ENCODE data around the gene TAS2R60.
A peak's percentile ranks its signal among the peaks of the same experiment; 100 is the strongest.
"Not testable (repeated sequence)": the region's sequence is repeated elsewhere in the genome, so short reads cannot be mapped to it uniquely, and the experiment has no call there.

TAS2R60 gene

DNA sequence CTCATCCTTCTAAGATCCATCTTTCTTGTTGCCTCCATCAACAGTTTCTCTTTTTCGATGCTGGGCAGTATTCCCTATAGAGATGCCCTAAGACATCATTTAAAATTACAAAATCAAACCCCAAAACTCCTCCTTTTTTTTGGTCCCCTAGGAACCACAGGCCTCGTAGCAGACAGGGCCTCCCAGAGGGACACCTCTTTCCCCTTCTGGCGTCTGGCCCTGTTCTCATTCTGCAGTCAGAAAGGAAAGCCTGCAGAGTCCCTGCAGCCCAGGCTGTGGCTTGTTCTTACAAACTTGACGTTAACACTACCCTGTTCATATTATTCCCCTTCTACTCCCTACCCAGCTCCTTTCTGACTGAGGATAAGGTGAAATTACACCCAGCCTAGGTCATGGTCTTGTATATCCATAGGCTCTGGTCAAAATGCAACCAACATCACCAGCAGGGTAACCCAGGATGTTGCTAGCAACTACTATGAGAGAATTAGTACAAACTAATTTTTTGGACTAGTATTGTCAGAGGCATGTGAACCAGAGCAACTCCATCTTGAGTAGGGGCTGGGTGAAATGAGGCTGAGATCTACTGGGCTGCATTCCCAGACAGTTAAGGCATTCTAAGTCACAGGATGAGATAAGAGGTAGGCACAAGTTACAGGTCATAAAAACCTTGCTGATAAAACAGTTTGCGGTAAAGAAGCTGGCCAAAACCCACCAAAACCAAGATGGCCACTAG is 31.1 kb upstream of the TAS2R60 start:
- DNase-seq, result no peak

DNA sequence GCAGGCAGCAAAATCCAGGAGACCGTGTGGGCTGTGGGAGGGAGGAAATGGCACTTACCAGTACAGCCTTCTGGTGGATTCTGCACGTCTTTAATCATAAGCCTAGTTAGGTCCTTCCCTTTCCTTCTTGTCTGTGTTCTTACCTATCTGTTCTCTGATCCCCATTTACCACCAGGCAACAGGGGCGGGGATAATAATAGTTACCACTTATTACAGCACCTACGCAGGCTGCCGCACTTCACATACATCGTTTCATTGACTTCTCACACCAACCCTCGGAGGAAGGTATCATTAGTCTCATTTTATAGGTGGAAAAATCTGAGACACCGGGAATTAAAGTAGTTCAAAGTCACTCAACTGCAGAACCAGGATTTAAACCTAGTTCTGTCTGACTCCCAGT is 30.1 kb upstream of the TAS2R60 start:
- DNase-seq, result no peak

DNA sequence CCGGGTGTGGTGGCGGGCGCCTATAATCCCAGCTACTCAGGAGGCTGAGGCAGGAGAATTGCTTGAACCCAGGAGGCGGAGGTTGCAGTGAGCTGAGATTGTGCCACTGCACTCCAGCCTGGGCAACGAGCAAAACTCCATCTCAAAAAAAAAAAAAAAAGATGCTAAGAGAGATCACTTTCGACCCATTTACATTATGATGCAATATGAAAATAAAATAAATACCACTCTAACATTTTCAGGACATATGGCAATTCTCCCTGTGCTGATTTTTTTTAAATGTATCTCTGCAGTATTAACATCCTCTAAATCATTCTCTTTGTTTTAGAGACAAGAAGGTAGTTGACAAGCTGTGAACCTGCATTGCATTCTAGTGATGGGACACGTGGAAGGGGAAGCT is 28.0 kb upstream of the TAS2R60 start:
- DNase-seq, result not testable (repeated sequence)

DNA sequence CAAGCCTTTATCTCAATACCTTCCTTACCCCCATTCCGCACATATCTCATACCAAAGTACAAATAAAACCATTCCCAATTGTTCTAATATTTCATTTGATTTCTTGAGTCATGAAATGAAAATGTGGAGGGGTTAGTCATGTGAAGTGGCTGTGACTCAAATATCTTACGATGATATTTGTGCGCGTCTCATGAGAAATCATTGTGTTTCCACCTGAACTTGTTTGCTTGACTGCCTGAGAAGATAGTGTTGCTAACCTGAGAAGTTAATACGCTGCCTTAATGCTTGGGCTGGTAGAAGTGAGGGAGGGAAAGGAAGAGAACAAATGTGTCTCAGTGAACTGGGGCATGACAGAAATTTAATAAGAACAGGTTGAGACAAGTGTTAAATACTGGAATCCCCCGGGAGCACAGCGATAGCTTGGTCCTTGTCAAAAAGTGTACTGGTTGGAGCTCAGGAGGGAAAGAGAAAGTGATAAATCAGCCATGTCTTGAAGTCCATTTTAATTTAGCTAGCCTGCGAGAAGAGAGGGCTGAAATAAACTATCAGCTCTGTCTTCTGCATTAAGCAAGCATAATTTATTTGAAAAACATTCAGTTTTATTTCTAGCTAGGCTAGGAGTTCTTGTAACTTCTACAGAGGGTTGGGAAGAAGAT is 27.4 kb upstream of the TAS2R60 start:
- DNase-seq, result no peak

DNA sequence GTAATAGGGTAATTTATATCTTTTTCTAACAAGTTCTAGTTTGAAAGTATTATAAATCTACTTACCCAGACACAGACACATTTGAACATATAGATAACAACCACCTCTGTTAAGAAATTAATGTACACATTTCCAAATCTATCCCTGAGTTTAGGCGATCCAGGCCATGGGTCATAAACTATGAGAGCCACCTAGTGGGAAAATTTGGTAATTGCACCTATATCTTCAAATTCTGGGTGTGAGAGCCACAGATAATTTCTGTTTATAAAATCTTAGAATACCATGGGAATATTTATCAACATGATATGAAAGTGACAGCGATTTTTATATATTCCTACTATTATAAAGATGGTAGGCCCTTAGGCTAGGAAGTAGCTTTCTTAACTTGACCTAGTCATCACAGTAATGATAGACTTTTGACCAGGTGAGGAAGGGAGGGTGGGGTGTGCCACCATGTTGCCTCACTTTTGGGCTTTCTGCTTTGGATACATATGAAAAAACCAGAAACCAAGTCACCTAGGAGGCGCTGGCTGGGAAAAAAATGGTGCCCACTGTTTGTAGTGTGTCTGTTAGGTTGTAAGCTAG is 26.6 kb upstream of the TAS2R60 start:
- peak; percentile 59 for DNase-seq

DNA sequence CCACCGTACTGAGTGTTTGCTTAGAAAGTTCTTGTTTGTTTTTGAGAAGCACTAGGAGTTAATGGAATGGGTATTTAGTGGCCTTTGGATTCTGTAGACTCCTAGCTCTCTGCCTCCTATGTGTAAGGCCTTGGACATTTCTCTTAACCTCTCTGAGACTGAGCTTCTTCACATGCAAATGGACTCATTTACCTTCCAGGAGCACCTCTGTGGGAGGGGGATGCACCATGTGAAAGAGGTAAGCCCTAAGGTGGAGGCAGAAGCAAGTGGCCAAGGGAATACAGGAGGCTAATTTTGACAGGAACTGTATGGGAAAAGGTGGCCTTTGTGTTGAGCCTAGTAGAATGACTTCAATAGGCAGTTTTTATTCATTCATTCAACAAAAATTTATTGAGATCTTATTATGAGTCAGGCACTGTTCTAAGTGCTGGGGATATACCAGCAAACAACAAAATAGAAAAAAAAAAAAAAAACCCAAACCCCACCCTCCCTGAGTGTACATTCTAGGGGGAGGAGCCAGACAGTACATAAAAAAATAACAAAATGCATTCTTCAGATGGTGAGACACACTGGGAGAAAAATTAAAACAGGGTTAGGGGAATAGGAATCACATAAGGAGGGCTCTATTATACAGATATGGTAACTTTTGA is 25.4 kb upstream of the TAS2R60 start:
- DNase-seq, result no peak

DNA sequence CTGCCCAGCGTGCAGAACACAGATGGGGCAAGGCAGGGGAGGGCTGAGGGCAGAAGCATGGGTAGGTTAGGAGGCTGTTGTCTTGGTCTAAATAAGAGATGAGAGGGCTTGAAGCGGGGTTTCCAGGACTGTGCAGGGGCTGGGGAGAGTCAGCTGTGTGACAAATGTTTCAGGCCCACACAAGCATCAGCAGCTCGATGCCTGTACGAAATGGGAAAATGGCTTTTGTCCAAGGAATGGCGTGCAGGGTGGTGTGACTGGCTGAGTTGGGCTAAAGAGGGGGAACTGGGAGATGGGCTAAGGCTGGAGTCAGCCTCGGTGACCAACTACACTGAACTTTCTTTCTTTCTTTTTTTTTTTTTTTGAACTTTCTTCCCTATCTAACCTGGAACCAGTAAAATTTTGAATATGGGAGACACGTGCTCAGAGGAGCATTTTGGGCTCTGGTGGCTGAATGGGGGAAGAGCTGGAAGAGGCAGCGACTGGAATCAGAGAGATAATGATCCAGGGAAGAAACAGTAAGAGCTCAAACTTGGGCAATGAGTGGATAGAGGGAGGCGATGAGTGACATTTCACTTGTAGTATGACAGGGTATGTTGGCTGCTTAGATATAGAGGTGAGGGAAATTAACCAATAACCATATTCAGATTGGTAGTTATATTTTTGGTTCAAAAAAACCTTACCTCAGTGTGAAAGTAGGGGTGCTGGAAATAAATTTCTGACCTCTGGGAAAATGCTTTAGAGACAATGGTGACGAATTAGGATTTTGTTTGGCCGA is 24.4 kb upstream of the TAS2R60 start:
- no peak for DNase-seq

DNA sequence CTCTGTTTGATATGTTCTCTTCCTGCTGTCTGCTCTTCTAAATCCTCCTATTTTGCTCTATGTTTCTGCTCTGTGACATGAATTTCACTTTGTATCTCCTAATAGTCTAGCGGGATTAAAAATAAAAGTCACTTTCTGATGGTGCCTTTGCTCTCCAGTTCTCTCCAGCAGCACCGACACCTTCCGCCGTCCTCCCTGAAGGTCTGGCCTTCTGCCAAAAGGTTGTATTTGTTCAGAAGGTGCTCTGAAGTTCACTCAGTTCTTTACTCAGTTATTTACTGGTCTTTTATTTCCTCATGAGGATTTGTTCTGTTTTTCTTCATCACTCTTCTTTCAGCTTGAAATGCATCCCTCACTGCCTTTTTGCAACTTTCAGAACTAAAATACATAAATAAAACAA is 23.4 kb upstream of the TAS2R60 start:
- DNase-seq, result no peak

DNA sequence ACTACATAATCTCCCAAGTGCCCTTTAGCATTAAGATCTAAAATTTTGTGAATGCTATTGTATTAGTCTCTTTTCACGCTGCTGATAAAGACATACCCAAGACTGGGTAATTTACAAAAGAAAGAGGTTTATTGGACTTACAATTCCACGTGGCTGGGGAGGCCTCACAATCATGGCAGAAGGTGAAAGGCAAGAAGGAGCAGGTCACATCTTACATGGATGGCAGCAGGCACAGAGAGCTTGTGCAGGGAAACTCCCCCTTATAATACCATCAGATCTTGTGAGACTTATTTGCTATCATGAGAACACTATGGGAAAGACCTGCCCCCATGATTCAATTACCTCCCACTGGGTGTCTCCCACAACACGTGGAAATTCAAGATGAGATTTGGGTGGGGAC is 22.6 kb upstream of the TAS2R60 start:
- not testable (repeated sequence) for DNase-seq

DNA sequence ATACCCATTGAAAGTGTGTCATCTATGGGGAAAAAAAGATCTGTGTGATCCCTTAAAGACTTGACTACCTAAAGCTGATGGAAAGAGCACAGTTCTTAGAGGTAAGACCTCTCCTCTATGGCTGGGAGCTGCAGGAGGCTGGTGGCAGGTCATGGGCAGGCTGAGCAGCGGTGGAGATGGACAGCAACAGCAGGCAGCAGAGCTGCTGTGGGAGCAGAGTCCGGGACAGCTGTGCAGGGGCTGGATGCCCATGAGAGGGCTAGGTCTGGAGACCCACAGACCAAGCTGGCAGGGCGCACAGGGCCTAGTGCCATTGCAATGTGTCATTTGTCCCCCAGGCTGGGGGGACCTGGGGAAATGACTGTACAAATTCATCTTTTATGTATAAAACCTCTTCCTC is 21.2 kb upstream of the TAS2R60 start:
- DNase-seq, result no peak

DNA sequence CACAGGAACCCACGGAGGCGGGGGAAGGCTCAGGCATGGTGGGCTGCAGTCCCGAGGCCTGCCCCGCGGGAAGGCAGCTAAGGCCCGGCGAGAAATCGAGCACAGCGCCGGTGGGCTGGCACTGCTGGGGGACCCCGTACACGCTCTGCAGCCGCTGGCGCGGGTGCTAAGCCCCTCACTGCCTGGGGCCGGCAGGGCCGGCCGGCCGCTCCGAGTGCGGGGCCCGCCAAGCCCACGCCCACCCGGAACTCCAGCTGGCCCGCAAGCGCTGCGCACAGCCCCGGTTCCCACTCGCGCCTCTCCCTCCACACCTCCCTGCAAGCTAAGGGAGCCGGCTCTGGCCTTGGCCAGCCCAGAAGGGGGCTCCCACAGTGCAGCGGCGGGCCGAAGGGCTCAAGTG is 18.8 kb upstream of the TAS2R60 start:
- DNase-seq, result not testable (repeated sequence)

DNA sequence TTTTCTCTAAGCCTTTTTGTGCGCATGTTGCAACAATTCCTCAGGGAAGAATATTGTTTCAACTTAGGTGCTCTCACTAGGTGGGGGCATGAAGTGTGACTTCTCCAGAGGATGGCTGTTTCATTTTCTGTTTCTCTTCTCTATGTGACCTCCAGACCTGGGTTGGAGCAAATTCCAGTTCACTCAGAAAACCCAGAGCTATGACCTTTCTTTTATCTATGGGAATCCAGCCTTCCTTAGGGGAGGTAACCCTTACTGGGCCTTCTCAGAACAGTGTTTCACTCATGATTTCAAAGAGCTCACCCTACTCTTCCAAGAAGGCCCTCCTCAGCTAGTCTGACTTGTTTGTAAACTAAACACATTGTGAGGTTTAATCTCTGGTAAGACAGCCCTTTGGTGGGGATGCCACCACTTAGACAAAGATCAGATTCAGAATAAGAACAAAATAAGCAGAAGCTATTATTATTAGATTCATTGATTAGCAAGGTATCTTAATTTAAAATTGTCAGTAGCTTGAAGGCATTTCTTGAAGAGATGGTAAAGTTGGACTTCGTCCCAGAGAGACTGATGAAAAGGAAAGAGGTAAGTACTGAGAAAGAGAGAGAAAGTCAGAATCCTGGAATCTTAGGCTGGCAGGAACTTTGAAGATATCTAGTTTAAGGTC is 16.6 kb upstream of the TAS2R60 start:
- DNase-seq, result no peak

DNA sequence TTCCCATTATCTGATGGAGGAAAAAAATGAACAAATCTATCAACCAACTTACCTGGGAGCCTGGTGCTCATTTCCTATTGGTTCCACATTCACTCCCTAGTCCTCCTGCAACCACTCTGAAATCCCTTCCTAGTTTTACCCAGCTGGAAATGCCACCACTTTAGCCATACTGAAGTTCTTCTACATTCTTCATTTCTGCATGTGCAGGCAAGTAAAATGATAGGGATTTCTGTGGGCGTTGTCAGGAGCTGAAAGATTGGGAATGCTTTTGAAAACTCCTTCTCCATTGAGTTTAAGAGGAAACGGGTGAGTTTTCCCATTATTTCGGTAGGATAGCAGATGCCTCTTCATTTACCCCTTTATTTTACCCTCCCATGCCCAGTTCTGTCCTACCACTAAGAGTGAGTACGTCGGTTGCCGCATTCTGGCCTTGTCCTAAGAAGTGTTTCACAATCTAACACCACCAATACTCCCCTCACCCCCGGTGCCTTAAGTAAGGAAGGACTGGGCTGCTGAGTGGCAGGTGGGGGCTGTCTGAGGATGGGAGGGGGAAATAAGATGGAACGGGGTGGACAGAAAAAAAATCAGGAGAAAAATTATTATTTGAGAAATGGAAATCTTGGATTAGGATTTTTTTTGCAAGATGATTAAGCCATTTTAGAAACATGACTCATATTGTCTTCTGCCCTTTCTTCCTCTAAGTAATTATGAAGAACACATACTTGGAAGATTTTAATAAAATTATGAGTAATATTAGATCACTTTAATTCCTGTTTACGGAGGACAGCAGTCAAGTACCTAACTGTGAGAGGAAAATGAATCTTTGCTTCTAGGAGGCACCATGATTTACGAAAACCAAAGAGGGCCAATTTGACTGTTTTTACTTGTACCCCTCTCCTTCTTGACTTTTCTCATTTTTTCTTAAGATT is 13.2 kb upstream of the TAS2R60 start:
- no peak for DNase-seq

DNA sequence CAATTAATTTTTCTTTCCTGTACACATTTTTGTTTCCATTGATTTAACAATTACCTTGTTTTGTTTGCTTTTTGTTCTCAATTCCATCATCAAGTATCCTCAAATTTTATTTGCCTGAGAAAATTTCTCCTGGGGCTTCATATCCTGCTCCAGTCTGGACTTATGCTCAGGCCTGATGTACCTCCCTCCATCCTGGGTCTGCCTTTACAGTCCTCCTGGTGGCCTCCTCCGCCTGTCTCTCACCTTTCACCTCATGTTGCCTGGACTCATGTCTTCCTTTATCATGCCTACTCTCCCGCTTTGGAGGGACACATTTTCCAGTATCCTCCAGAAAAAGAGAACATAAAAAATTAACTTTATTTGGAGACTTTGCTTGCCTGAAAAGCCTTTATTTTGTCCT is 12.1 kb upstream of the TAS2R60 start:
- no peak for DNase-seq

DNA sequence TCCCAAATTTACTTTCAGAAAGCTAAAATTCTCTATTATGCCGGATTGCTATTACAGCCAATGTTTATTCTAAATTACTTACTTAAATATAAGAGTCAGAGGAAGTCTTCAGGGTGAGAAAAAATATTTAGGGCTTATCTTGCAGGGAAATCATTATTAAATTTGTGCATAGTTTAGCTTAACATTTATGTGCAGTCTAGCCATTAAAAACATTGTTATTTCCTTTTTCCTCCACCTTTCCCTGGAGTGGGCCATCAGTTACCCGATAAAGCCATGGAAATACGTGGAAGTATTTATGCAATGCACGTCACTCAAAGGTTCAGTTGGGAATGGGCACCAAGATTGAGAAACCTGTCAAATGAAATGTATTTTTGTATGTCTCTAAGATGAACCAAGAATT is 9.5 kb upstream of the TAS2R60 start:
- DNase-seq, result no peak

DNA sequence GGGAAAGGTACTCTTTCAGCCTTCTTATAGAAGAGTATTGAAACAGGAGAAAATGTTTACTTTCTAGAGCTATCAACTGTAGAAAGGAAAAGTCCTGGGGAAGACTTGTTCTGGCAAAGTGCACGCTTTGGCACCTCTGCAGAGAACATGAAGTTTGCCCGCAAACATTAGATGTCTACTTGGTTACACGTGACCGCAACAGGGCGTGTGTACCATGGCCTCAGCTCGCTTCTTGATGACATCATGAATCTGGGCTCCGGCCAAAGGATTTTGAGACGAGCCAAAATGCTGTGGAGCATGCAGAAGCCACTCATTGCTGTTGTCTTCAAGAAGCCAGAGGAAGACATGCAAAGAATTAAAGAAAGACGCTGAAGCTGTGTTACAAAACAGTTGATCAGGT is 8.6 kb upstream of the TAS2R60 start:
- DNase-seq, result no peak

DNA sequence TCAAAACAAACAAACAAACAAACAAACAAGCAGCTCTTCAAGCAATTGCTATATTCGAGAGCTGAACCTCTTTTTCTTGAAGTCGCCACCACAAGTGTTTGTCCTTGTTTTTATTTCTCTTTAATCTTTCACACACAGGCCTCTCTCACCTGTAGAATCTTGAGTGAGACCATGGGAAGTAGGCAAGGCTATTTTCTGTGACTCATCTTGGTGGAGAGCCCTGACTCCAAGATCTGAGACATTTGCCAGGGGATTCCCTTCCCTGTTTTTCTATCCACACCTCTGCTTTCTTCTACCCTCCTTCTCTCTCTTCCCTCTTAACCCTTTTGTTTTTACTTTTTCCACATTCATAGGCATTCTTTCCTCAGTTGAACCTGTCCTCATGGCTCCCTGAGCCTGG is 8.0 kb upstream of the TAS2R60 start:
- DNase-seq, result no peak

DNA sequence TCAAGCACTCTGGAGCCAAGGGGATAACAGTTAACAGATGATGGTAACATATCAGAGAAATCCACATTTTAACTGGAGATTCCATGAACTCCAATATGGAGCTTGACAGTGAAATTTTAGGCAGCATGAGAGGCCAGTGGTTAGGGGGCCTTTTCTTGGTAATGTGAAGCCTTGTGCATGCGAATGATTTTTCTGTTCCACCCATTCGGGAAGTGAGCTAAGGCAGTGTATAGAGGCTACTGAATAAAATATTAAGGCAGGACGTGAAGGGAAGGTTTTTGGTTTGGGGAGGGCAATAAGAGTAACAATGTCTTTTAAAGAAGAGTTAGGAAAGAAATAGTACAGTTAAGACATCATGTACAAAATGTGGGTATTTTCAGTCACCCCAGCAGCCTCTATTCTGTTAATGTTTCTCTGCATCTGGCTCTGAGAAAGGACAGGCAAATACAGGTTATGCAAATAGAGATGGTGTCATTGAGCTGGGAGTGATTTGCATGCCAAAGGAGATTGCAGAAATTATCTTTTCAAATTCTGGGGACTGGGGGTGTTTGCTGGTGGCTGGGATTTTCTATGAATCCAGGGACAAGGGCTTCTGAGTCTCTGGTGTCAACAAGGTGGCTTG is 6.8 kb upstream of the TAS2R60 start:
- DNase-seq, result no peak

DNA sequence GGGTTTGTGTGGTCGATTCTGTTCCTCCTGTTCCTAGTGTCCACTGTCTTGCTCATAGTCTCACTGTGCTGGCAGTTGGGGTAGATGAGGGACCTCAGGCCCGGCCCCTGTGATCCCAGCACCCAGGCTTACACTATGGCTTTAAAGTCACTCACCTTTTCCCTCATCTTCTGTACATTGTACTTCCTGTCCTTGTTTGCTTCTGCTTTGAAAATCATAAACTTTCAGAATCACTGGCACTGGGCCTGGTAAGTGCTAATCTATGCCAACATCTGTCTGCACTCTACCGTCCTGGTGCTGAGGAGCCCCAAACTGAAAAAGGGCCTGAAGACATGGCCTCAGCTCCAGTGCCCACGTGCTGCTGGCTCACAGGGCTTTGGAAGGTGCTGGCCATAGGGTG is 5.7 kb upstream of the TAS2R60 start:
- peak; percentile 9 for DNase-seq

DNA sequence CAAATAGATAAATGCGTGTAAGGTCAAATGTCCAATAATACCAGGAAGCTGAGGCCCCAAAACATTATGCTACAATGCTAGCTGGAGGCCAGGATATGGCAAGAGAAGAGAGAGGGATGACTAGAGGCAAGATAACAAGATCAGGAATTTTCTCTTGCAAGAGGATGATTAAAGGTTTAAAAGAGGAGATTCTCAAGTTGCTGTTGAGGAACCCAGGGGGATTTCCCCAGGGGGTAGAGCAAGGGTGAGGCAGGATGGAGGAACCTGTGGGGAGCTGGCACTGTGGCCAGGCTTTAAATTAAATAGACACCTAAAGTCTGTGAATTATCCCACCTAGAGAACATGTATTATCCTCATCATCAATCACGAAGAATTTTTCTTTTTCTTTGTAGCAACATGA is 3.4 kb upstream of the TAS2R60 start:
- no peak for DNase-seq

Data from activated CD4-positive, alpha-beta T cell treated with anti-CD3 and anti-CD28 coated beads, Interleukin-2, Interleukin-6, amounts not matched to agents 100 ng/mL and 50 ng/mL, durations not matched to agents 16 hours and 8 hours (primary cell).